HUDEP-2 (cell line): Measurements from ENCODE around the gene EHMT1.
"Not testable (repeated sequence)": the region's sequence is repeated elsewhere in the genome, so short reads cannot be mapped to it uniquely, and the experiment has no call there.

Experiments
- DNase-seq, 76 experiments: peaks; one replicate each; lab custom pipeline; 2025; ENCODE audit not compliant: unreplicated experiment in 76 of 76; lab: John Stamatoyannopoulos, UW

EHMT1 gene

GRCh38 chr9:137613738-137614523, 4.9 kb upstream of the EHMT1 start:
- DNase-seq: no peak

GRCh38 chr9:137614631-137615386, 4.0 kb upstream of the EHMT1 start:
- no peak for DNase-seq

GRCh38 chr9:137615387-137615871, 3.4 kb upstream of the EHMT1 start:
- no peak for DNase-seq

GRCh38 chr9:137619240-137620047, 639 bp downstream of the EHMT1 start:
- DNase-seq: peak in 10 of 76 experiments; percentile 6 to 34 (median 22)

- no peak for DNase-seq
These were observed 1.2 kb downstream of the EHMT1 start for GRCh38 chr9:137620048-137620405.

- no peak for DNase-seq
These were observed 1.8 kb downstream of the EHMT1 start for GRCh38 chr9:137620581-137620980.

GRCh38 chr9:137621131-137621757, 2.4 kb downstream of the EHMT1 start:
- DNase-seq: peak in 9 of 76 experiments; percentile 13 to 49 (median 20)

GRCh38 chr9:137622211-137622610, 3.4 kb downstream of the EHMT1 start:
- not testable (repeated sequence) for DNase-seq

GRCh38 chr9:137626464-137626863, 7.7 kb downstream of the EHMT1 start:
- DNase-seq: no peak

- DNase-seq: not testable (repeated sequence)
These were observed 8.6 kb downstream of the EHMT1 start for GRCh38 chr9:137627406-137627805.

- no peak for DNase-seq
These were observed 11.3 kb downstream of the EHMT1 start for GRCh38 chr9:137630126-137630525.

GRCh38 chr9:137630679-137631078, 11.9 kb downstream of the EHMT1 start:
- DNase-seq: no peak

- DNase-seq: no peak
These were observed 12.8 kb downstream of the EHMT1 start for GRCh38 chr9:137631345-137632229.

GRCh38 chr9:137632230-137633161, 13.7 kb downstream of the EHMT1 start:
- no peak for DNase-seq

GRCh38 chr9:137634016-137634415, 15.2 kb downstream of the EHMT1 start:
- DNase-seq: no peak

- DNase-seq: no peak
These were observed 19.9 kb downstream of the EHMT1 start for GRCh38 chr9:137638680-137639079.

- DNase-seq: no peak
These were observed 20.7 kb downstream of the EHMT1 start for GRCh38 chr9:137639303-137640051.

GRCh38 chr9:137640862-137641261, 22.1 kb downstream of the EHMT1 start:
- no peak for DNase-seq
